Measurements from ENCODE around the gene ANKRD16. TPM values are rescaled to one million over a fixed set of nuclear protein-coding genes. Genes with fewer than 3 reads are reported as not detected.

The ANKRD16 gene
- total and polyA plus RNA-seq, 2 donors (not counting 1 experiment from before 2014, with no cell fraction given): 10.9 to 12.6 TPM

GRCh38 chr10:5814110-5815107, 75.3 kb downstream of the ANKRD16 start:
- H3K4me1 ChIP-seq (ENCODE audit: control insufficient read depth in 2 of 2, insufficient read depth in 2 of 2, low read length in 2 of 2): peaks cover 72 to 75% of the 10 kb centered on the region in 2 donors

More at GRCh38 chr10:5814110-5815107, 75.3 kb downstream of the ANKRD16 start:
- Histone ChIP-seq H3K9me3 (ENCODE audit: control extremely low read depth in 1 of 3, control insufficient read depth in 2 of 3, insufficient read depth in 1 of 3, low read length in 2 of 3) (no peaks in the 10 kb centered on the region), H3K9ac (ENCODE audit: low read length) (peak overlapping the region; percentile 95), H2AFZ (ENCODE audit: insufficient read depth, low read depth, low read length, poor library complexity, severe bottlenecking) (peak overlapping the region; percentile 85), H3K4me3 (ENCODE audit: control extremely low read depth in 1 of 5, extremely low read depth in 1 of 5, insufficient read depth in 1 of 5, low read depth in 2 of 5, low read length in 4 of 5) (peak overlapping the region; percentile 77 to 98 (median 92)), H3K27me3 (replicated peaks in 1 of 4; ENCODE audit: control extremely low read depth in 1 of 4, control insufficient read depth in 3 of 4, insufficient read depth in 4 of 4, low read length in 3 of 4) (no peaks in the 10 kb centered on the region), H3K27ac (ENCODE audit: low read length in 2 of 2) (peak overlapping the region; percentile 89 to 94), H4K20me1 (ENCODE audit: control insufficient read depth, insufficient read depth, low read length, poor library complexity, severe bottlenecking) (peaks cover 18% of the 10 kb centered on the region), H3K79me2 (ENCODE audit: control insufficient read depth, insufficient read depth, low read length) (peaks cover 61% of the 10 kb centered on the region), H3K4me2 (replicated peaks; ENCODE audit: low read depth, low read length, poor library complexity, severe bottlenecking) (peak overlapping the region; percentile 82), H3K36me3 (replicated peaks in 1 of 2; ENCODE audit: control extremely low read depth in 1 of 2, control insufficient read depth in 1 of 2, extremely low read depth in 1 of 2, insufficient read depth in 2 of 2, low read length in 1 of 2) (peaks cover 0 to 2% of the 10 kb centered on the region in 2 experiments)
- Mint-ChIP-seq H3K27ac (peak overlapping the region; percentile 96), H3K4me1 (peaks cover 74% of the 10 kb centered on the region), H3K27me3 (no peaks in the 10 kb centered on the region), H3K4me3 (peak overlapping the region; percentile 91), H3K9me3 (ENCODE audit: insufficient read depth) (no peaks in the 10 kb centered on the region)
- ChIA-PET CTCF (interaction anchor here (0.8 to 4.2 kb wide), 11 partner anchors 9 to 185 kb away, joined by 3 to 25 read pairs (median 3); partner anchors contain the start of gene FBH1), POLR2A (interaction anchor here (0.6 to 5.6 kb wide), 15 partner anchors 10 to 534 kb away, joined by 3 to 39 read pairs (median 4); partner anchors contain the start of genes ANKRD16 and FBH1)
- intact Hi-C loops (cut with micrococcal nuclease): loop anchor here (5.0 to 10.0 kb wide), 4 partner anchors 37 to 367 kb away; partner anchors contain the start of gene IL15RA
- WGBS (ENCODE audit: insufficient coverage): 24% methylated on average over 7 of the region's 12 CpGs
- DNase-seq (no peak), ATAC-seq (ENCODE audit: low read depth) (no peak)
- TF ChIP-seq EZH2 (IDR thresholded peaks at IDR 0.05; ENCODE audit: borderline replicate concordance, insufficient read depth, low read depth, low read length, poor library complexity, severe bottlenecking) (no peak), CTCF (IDR thresholded peaks at IDR 0.05) (no peak)

Measured in B cell (primary cell).